GM21825 (cell line): ENCODE results near the gene FAM168A.

ENCODE experiments used
- ATAC-seq: cut with Tn5 transposase; IDR thresholded peaks from one replicate; pipeline ENCODE4 v1.9.1; 2021; ENCODE audit warnings: mild to moderate bottlenecking, moderate library complexity; ENCODE audit not compliant: unreplicated experiment

Gene FAM168A

DNA sequence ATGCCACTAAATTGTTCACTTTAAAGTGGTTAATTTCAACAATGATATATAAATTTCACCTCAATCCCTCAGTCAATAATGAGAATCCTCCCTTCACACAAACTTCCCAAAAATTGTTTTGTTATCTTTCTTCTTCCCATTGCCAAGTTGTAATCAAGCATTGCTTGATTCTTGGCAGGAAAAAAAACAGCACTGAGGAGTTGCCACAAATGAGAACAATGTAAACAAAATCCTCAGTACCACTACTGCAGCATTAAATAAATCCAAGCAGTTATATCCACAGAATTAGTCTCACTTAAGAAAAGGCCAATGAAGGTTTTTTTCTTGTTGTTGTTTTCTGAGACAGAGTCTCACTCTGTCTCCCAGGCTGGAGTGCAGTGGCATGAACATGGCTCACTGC, 38.2 kb downstream of the FAM168A start:
- no peak for ATAC-seq

DNA sequence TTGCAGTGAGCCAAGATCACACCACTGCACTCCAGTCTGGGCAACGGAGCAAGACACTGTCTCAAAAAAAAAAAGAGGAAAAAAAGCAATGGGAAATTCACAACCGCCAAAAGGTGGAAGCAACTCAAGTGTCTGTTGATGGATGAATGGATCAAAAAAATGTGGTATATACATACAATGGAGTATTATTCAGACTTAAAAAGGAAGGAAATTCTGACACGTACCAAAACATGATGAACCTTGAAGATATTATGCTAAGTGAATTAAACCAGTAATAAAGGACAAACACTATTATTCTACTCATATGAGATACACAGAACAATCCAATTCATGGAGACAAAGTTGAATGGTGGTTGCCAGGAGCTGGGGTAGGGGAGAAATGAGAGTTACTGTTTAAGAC, 40.9 kb downstream of the FAM168A start:
- ATAC-seq: no peak

DNA sequence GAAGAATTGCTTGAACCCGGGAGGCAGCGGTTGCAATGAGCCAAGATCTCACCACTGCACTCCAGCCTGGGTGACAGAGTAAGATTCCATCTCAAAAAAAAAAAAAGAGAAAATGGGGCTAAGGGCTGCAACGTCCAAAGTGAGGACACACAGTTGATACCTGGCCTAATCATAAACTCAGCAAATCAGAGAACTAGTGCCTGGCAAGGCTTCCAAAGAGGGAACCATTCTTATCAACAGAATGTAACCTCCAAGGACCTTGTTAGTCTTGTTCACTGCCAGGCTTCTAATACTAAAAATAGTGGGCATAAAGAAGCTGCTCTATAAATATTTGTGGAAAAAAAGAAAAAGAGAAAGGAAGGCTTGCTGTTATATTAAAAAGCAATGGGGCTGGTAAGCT, 42.3 kb downstream of the FAM168A start:
- no peak for ATAC-seq

DNA sequence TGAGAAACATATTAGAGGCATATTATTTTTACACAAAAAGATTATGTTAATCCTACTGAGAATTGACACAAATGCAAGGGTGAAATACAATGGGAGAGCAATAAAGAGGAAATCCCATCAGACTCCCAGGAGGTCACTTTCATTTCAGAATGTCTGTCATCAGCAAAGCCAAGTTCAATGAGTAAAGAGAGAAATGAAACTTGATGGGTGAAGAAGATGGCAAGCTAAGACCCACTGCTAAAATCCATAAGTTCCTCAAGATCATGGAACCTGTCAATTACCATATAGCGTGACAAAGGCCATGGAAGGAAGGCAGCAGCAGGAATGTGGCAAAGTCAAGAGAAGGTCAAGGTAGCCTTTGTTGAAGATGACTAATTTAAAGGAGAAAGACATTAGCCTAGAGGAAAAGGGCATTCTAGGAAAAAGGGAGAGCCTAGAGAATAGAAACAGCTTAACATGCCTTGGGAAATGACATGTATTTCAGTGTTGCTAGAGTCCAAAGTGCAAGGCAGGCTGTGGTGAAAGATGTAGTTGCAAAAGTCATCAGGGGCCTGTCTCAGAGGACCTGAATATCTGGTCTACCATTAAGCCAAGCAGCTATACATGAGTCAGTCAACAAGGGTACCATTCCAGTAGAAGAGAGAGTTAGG, 43.1 kb downstream of the FAM168A start:
- ATAC-seq: no peak

DNA sequence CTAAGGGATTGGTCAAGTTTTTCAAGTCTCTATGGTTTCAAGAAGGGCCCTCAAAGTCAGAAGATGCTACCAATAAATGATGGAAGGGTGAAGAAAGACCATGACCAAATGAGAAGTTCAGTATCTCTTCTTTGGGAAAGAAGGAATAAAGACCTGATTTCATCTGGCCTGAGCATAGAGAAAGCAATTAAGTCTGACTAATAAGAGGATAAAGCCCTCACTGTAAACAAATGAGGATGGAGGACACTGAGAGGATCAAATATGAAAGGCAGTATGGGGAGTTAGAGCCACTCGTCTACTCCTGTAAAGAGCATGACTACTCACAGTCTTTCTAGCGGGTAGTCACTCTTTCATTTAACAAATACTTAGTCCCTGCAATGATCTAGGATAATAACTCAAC, 44.6 kb downstream of the FAM168A start:
- no peak for ATAC-seq

DNA sequence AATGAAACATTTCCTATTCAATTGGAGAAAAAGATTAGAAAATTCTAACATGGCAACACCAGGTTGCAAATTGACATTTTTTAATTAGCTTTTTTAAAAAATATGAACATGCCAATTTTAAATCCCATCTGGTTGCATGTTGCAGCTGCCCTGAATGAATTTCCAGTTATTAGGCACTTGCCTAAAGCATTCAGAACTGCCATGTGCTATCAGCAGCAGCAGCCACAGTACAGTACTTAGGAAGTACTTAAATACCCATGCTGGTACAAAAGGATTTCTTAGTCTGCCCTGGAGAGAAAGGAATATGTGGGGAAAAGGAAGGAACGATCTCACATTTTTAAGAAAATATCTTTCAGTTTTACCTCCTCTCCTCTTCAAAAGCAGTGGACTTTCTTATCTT, 46.2 kb downstream of the FAM168A start:
- no peak for ATAC-seq

DNA sequence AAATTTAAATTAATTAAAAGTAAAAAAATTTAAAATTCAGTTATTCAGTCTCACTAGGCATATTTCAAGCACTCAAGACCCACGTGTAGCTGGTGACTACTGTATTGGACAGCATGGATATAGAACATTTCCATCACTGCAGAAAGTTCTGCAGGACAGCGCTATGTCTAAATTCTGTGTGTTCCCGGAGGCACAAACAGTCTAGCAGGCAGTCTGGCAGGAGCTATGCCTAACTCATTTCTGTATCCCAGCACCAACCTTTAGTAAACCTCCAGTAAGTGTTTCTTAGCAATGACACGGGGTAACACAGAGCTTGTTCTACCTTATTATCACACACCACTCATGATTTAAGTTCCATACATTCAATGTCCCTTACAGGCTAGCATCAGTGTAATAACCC, 48.5 kb downstream of the FAM168A start:
- no peak for ATAC-seq

DNA sequence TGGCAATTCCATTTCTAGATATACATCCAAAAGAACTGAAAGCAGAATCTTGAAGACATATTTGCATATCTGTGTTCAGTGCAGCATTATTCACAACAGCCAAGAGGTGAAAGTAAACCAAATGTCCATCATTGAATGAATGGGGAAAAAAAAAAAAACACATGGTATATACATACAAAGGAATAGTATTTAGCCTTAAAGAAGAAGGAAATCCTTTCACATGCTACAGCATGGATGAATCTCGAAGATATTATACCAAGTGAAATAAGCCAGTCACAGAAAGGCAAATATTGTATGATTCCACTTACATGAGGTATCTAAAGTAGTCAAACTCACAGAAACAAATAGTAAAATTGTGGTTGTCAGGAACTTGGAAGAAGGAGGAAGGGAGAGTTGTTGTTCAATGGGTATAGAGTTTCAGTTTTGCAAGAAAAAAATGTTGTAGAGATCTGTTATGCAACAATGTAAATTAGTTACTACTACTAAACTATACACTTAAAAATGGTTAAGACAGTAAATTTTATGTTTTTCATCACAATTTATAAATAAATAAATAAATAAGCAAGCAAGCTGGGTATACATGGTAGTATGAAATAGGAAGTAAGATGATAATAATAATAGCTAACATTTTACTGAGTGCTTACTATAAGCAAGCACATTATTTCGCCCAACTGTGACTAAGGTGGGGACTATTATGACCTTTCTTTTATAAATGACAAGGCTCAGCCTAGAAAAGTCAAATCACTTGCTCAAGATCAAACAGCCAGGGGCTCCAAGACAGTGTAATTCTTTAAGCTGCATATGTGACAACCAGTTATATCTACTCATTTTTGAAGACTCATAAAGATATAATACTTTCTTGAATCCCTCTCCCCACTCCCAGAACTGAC, 50.0 kb downstream of the FAM168A start:
- ATAC-seq: no peak

DNA sequence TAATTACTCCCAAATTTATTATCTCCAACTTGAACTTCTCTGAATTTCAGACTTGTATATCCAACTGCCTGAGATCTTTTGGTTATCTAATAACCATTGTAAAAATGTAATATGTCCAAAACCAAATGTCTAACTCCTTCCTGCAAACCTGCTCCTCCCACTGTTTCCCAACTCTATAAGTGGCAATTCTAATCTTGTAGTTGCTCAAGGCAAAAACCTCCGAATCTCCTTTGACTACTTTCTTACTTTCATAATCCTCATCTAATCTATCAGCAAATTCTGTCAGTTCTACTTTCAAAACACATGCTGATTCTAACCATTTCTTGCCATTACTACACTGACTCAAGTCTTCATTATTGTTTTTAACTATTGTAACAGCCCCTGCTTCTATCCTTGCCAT, 55.7 kb downstream of the FAM168A start:
- no peak for ATAC-seq

DNA sequence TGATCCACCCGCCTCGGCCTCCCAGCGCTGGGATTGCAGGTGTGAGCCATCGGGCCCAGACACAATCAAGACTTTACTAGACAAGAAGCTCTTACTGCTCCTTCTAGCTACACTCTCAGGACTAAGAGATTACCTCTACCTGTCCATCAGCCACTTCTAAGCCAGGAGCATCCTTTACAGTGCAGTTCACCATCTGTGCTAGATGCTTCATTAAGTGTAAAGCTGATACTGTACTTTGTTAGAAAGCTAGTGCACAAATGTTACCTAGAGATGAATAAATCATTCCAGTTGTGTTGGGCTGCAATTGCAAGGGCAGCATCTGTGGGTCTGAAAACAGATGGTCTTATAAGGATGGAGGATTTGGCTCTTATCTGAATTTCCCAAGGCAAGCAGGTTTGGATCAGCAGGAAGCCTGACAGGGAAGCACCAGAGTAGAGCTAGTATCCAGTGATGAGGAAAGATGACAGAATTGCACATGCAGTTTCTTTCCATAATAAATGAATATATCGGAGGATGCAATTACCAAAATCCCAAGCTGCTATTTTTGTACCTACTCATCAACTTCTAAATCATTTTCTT, 58.3 kb downstream of the FAM168A start:
- ATAC-seq: no peak

DNA sequence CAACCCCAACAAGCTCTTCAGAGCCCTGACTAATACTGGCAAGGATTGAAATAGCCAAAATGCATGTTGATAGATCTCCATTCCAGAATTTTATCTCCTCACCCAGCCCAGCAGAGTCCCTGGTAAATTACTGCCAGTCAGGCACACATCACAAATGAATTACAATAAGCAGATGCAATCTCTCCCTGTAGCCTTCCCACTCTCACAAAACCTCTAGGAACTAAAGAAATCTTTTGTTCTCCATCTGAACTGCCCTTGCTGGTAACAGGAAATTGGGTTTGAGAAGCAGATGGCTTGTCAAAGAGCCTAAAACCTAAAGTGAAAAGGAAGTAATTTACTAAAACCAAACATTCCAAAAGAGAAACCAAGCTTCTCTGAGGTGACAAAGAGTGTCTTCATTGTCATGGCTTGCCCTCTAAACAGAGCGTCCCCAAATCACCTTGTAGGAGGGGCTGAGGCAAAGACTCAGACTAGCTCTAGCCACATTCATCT, 59.5 kb downstream of the FAM168A start:
- no peak for ATAC-seq

DNA sequence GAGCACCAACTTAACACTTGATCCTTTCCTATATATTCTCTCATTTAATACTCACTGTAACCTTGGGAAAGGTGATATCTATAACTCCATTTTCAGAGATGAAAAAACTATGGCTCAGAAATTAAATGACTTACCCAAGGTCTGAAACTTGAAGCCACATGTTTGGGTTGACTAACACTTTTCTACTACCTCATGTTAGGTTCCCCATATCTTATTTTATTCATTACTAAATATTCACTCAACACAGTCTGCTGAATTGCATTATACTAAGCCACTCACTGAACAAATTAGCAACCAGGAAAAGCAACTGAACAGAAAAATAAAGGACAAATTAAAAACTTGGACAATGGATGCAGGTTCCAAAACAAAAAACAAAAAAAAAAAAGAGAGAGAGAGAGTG, 59.9 kb downstream of the FAM168A start:
- ATAC-seq: no peak

DNA sequence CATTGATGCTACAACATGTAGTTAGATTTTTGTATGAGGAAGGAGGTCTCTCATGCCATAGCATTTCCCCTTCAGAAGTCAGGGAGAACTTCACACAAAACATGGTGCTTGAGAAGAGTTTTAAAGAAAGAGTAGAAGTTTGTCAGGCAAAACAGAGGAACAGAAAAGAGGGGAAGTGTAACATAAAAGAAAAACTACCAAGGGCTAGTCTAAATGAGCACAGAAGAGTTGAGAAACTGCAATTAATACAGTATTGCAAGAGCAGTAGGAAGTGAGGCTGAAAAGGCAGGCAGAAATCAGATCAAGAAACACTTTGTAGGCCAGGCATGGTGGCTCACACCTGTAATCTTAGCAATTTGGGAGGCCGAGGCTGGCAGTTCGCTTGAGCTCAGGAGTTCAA, 61.0 kb downstream of the FAM168A start:
- ATAC-seq: no peak

DNA sequence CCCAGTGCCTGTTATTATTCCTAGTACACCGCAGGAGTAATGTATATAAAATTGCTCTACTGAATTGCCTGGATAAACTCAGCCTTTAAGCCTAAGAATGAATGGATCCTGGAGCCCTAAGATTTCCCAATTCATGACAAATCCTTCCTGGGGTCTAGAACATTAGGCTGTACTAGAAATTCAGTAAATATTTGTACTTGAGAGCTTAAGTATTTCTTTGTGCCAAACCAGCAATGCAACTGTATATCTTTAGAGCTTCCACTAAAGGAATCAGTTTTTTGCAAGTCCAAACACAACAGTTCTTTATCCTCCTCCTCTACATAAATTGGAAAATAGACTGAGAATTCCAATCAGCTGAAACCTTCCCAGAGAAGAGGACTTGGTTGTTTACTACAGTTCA, 65.6 kb downstream of the FAM168A start:
- ATAC-seq: no peak

DNA sequence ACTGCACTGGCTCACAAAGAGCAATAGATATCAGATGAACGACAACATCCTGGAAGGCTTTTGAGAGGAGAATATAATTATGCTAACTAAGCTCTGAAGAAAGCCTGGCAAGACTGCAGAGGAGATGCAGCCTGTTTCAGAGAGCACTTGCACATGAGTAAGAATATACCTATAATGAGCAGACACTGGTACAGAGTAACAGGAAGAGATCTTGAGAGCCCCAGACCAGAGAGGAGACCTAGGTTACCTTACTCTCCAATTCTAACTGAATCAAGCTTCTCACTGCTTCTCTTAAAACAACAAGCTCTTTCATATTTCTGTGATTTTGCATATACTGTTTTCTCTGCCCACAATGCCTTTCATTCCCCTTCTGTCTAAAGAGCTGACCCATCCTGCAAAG, 66.5 kb downstream of the FAM168A start:
- ATAC-seq: no peak

DNA sequence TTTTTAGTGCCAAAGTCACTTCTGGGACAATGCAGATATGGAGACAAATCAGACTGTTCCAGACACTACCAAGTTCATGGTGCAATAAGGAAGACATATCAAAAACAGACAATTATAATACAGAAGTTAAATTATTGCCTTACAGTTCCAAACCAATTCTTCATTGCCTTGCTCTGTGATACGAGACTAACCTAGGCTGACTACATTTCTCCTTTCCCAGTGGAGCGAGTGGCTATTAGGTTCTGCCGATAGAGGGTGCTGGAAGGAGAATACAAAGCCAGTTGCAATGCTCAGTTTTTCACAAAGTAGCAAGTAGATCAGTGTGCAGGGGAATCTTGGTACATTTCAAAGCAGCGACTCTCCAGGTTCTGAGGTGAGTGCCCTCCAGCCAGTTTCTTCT, 67.8 kb downstream of the FAM168A start:
- no peak for ATAC-seq

DNA sequence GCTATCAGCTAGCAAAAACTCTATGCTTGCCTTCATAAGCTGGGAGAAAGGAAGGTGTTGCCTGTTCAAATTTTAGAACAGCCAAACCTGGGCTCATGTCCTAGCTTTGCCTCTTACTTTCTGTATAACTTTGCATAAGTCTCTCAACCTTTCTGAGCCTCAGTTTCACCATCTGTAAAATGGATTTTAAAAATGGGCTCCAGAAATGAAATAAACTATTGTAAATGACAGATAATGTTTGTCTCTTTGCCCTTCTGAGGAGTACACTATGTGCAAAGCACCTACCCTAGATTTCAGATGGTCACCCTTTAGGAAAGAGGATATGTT, 68.7 kb downstream of the FAM168A start:
- ATAC-seq: no peak

DNA sequence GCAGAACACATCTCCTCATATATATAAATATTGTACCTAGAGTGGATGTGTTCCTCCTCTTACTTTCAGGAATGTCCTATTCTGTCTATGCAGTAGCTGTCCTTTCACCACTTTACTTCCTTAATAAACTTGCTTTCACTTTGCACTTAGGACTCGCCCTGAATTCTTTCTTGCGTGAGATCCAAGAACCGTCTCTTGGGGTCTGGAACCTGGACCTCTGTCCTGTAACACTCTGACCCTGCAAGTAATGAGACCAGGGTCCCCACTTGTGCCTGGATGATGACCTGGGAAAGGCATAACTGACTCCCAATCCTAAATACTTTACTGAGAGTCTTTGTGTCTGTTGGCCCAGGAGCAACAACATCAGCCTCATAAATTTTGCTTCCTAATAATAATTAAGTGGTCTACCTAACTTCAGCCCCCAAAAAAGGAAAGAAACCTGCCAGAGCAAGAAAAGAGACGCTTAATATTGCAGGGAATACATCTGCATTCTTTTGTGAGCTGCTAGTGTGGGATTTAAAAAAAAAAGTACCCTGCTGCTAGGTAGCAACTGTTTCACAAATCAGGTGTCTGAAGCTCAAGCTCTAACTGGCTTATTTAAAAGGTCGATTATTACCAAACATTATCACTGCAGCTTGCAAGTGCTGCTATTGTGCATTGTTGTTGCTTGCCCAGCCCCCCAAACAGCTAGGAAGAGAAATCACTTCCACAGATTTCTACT, 69.3 kb downstream of the FAM168A start:
- ATAC-seq: no peak

DNA sequence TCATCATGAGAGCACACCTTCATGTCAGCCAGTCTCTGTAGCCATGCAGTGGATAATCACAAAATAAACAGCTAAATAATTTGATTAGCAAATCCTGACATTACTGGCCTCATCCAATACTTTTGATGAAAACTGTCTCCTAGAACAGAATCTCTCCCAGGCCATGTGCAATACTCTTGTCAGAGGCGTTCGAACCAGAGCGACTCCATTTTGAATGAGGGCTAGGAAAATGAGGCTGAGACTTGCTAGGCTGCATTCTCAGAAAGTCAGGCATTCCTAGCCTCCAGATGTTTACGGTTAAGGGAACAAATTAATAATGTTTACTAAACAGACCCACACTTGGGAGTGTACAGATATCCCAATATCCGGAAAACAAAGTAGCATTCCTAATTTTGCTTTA, 69.9 kb downstream of the FAM168A start:
- ATAC-seq: no peak

DNA sequence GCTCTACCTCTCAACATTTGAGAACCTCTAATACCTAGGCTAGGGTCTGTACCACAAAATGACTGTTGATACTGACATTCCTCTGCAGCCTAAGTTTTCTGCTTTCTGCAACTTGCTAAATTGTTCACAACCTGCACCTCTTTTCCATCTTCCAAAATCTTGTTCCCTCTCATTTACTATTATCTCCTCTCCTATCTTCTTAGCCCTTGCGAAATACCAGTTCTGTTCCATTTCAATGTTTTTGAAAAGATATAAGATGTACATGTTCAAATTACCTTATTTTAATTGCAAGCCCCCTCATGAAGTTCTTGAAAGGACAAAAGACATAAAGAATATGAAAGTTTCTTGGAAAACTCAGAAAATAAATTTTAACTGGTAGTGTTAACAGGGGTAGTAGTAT, 72.3 kb downstream of the FAM168A start:
- no peak for ATAC-seq

DNA sequence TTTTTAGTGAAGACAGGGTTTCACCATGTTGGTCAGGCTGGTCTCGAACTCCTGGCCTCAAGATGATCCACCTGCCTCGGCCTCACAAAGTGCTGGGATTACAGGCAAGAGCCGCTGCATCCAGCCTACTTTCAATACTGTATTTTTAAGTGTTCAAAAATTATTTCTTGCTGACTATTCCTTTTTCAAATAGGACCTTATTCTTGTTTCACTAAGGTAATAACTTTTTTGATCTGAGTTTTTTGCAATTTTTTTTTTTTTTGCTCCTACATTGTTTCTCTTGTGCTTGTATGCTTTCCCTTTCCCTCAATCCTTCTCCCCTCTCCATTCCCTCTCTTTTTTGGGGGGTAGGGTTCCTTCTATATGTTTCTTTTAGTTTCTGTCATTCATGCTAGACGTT, 73.1 kb downstream of the FAM168A start:
- no peak for ATAC-seq

DNA sequence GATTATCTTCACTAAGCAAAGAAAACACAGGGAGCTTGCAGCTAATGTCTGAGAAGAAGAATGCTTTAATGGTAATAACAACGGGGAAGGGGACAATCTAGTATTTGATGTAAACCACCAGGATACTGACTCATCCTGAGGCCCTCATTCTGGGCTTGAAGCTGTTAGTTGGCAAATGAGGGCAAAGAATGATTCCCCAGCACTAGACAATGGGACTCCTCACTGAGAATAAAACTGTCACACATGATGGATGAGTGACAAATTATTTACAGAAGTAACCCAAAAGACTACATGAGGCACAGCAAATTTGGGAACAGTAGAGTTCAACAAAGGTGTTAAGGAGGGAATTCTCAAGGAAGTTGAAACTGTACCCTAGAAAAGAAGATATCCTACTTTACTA, 76.3 kb downstream of the FAM168A start:
- ATAC-seq: peak; percentile 54
